Activated CD8-positive, alpha-beta T cell treated with anti-CD3 and anti-CD28 coated beads for 36 hours (primary cell): ENCODE results near the gene FBXO2. TPM values are rescaled to one million over a fixed set of nuclear protein-coding genes. Genes with fewer than 3 reads are reported as not detected.

Source experiments
- ATAC-seq: fragments of 200-7000 bp; cut with Tn5 transposase; one replicate; pipeline ENCODE4 v1.10.0; 2021; ENCODE audit warnings: mild to moderate bottlenecking, moderate library complexity
- CTCF ChIA-PET: fragments of 350-600 bp; sonication (Branson Sonifier 250); formaldehyde crosslinking; loops from one replicate; lab custom pipeline; 2021; ENCODE audit warnings: antibody characterized with exemption; lab: Charles Lee
- POLR2A ChIA-PET: fragments of 350-600 bp; sonication (Branson Sonifier 250); formaldehyde crosslinking; loops from one replicate; lab custom pipeline; 2021; ENCODE audit warnings: antibody characterized with exemption; lab: Charles Lee
- DNase-seq: peaks from one replicate; pipeline ENCODE4 v3.0.0-alpha.2; 2020
- H3K27ac Mint-ChIP-seq: one replicate; pipeline ENCODE4 v1.8.0; 2021; ENCODE audit warnings: mild to moderate bottlenecking, mixed read lengths
- H3K27me3 Mint-ChIP-seq: one replicate; pipeline ENCODE4 v1.8.0; 2021; ENCODE audit warnings: mixed read lengths
- H3K36me3 Mint-ChIP-seq: one replicate; pipeline ENCODE4 v1.8.0; 2021; ENCODE audit warnings: low read depth, mixed read lengths
- H3K4me1 Mint-ChIP-seq: one replicate; pipeline ENCODE4 v1.8.0; 2021; ENCODE audit warnings: low read depth, mixed read lengths
- H3K4me3 Mint-ChIP-seq: one replicate; pipeline ENCODE4 v1.8.0; 2021; ENCODE audit warnings: mild to moderate bottlenecking, moderate library complexity, mixed read lengths
- H3K9me3 Mint-ChIP-seq: one replicate; pipeline ENCODE4 v1.8.0; 2021; ENCODE audit warnings: mixed read lengths
- CTCF ChIP-seq: fragments of 200-600 bp; IDR thresholded peaks from one replicate; pipeline ENCODE4 v1.8.0; 2022; ENCODE audit warnings: antibody characterized with exemption, mild to moderate bottlenecking
- intact Hi-C: fragments of 100-400 bp; cut with micrococcal nuclease; formaldehyde crosslinking; loops from one replicate; pipeline ENCODE4 v1.10.0; 2022
- total RNA-seq, 2 experiments: library from RNA; stranded (reverse); gene quantifications; one replicate each; pipeline ENCODE4 v1.2.3, GENCODE V29; 2021

The FBXO2 gene
- total RNA-seq, 2 experiments from 2014 or later: 1.7 to 1.9 TPM

GRCh38 chr1:11648732-11649158 is 5.5 kb downstream of the FBXO2 start:
- Mint-ChIP-seq H3K36me3 (no peaks in the 10 kb centered on the region), H3K4me1 (peaks cover 17% of the 10 kb centered on the region), H3K9me3 (no peaks in the 10 kb centered on the region), H3K4me3 (no peak overlapping the region), H3K27ac (no peak overlapping the region), H3K27me3 (no peaks in the 10 kb centered on the region)
- POLR2A ChIA-PET: interaction anchor here (0.5 to 7.1 kb wide), 6 partner anchors 14 to 617 kb away, joined by 3 to 42 read pairs (median 4); partner anchors contain the start of gene FBXO6
- no peak for TF ChIP-seq CTCF
- DNase-seq (peak; percentile 55), ATAC-seq (peak; percentile 31)
- CTCF ChIA-PET: interaction anchor here (1.2 to 12.3 kb wide), 5 partner anchors 16 to 76 kb away, joined by 3 to 136 read pairs (median 3); no protein-coding TSS in a partner anchor
- intact Hi-C loops: loop anchor here (5.0 to 10.0 kb wide), 2 partner anchors 69 to 174 kb away; partner anchors contain the start of gene DISP3

- no peaks in the 10 kb centered on the region for H3K9me3 Mint-ChIP-seq
- POLR2A ChIA-PET: interaction anchor here (0.5 to 7.1 kb wide), 4 partner anchors 15 to 617 kb away, joined by 3 to 42 read pairs (median 18); partner anchors contain the start of gene FBXO6
- DNase-seq: no peak
- H3K36me3 Mint-ChIP-seq: no peaks in the 10 kb centered on the region
- no peak for ATAC-seq
- peaks cover 17% of the 10 kb centered on the region for H3K4me1 Mint-ChIP-seq
- no peak for TF ChIP-seq CTCF
- no peak overlapping the region for H3K27ac Mint-ChIP-seq
- CTCF ChIA-PET: interaction anchor here (1.3 to 12.3 kb wide), 3 partner anchors 17 to 610 kb away, joined by 3 to 136 read pairs (median 5); no protein-coding TSS in a partner anchor
- intact Hi-C loops: loop anchor here (5.0 to 10.0 kb wide), 2 partner anchors 69 to 173 kb away; partner anchors contain the start of gene DISP3
- no peaks in the 10 kb centered on the region for H3K27me3 Mint-ChIP-seq
- no peak overlapping the region for H3K4me3 Mint-ChIP-seq
These were observed 6.2 kb downstream of the FBXO2 start for GRCh38 chr1:11648039-11648438.

DNA sequence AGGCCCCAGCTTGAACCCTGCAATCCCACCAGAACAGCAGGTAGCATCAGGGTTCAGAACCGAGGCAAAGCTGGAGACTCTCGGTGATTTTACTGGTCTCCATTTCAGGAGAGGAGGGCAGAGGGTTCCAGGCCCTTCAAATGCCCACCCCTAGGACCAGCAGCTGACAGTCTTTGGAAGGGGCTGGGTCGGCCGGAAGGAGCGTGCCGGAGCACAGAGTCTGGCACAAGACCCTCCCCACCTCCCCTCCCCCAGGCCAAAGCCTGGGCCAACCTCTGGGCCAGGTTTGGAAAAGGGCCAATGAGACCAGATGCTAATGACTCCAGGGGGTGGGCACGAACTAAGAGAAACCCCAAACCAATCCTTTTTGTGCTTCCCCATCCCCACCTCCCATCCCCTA is 6.9 kb downstream of the FBXO2 start:
- H3K27ac Mint-ChIP-seq: no peak overlapping the region

DNA sequence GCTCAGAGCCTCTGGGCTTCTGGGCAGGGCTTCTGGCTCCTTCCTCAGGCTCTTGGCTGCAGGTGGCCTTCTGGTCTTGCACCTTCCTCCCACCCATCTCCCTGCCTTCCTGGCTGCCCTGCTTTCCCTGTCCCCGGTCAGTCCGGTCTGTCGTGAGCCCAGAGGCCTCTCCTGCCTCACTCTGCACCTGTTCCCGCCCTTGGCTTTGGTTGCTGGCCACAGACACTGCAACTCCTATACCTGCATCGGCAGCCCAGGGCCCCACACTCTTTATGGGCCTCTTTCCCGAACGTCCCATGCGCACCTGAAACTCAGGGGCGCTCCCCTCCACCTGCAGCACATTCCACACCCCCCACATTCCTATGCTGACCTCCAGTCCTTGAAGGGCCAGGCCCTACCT is 7.9 kb downstream of the FBXO2 start:
- Mint-ChIP-seq H3K27me3 (no peaks in the 10 kb centered on the region), H3K9me3 (no peaks in the 10 kb centered on the region), H3K27ac (no peak overlapping the region), H3K4me3 (no peak overlapping the region), H3K36me3 (no peaks in the 10 kb centered on the region), H3K4me1 (peaks cover 16% of the 10 kb centered on the region)
- ChIA-PET CTCF (interaction anchor here (0.6 to 6.8 kb wide), 36 partner anchors 9 to 609 kb away, joined by 3 to 60 read pairs (median 4); partner anchors contain the start of genes DISP3, FBXO2, FBXO44 and FBXO6), POLR2A (interaction anchor here (0.6 to 1.3 kb wide), 4 partner anchors 16 to 538 kb away, joined by 3 to 4 read pairs (median 3); no protein-coding TSS in a partner anchor)
- no peak for ATAC-seq
- TF ChIP-seq CTCF: no peak
- no peak for DNase-seq
- intact Hi-C loops: loop anchor here (5.0 to 10.0 kb wide), 2 partner anchors 71 to 172 kb away; partner anchors contain the start of gene DISP3

More for the DNA sequence above, 6.9 kb downstream of the FBXO2 start:
- no peak overlapping the region for H3K4me3 Mint-ChIP-seq
- no peaks in the 10 kb centered on the region for H3K27me3 Mint-ChIP-seq
- no peak for ATAC-seq
- ChIA-PET CTCF (interaction anchor here (1.3 to 12.3 kb wide), 3 partner anchors 17 to 610 kb away, joined by 3 to 136 read pairs (median 5); no protein-coding TSS in a partner anchor), POLR2A (interaction anchor here (0.6 to 5.0 kb wide), 2 partner anchors 172 to 261 kb away, joined by 3 to 32 read pairs; no protein-coding TSS in a partner anchor)
- intact Hi-C loops: loop anchor here (5.0 to 10.0 kb wide), 2 partner anchors 70 to 173 kb away; partner anchors contain the start of gene DISP3
- no peaks in the 10 kb centered on the region for H3K9me3 Mint-ChIP-seq
- DNase-seq: no peak
- no peaks in the 10 kb centered on the region for H3K36me3 Mint-ChIP-seq
- TF ChIP-seq CTCF: no peak
- H3K4me1 Mint-ChIP-seq: peaks cover 17% of the 10 kb centered on the region
